ENCODE data around the gene IL1RAPL2.

DNA sequence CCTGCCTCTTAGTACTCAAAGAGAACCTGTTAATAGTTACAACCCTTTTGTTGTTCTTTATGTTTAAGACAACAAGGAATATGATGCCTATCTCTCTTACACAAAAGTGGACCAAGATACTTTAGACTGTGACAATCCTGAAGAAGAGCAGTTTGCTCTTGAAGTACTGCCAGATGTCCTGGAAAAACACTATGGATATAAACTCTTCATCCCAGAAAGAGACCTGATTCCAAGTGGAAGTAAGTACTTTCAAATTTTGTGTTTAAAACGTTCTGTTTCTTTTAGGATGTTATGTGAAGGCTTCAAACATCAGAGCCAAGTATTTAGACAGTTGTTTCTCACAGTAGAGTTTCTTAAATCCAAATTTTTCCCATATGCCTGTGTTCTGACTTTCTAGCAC lies 1189.1 kb downstream of the IL1RAPL2 start:
- TF ChIP-seq, protein P1, sequence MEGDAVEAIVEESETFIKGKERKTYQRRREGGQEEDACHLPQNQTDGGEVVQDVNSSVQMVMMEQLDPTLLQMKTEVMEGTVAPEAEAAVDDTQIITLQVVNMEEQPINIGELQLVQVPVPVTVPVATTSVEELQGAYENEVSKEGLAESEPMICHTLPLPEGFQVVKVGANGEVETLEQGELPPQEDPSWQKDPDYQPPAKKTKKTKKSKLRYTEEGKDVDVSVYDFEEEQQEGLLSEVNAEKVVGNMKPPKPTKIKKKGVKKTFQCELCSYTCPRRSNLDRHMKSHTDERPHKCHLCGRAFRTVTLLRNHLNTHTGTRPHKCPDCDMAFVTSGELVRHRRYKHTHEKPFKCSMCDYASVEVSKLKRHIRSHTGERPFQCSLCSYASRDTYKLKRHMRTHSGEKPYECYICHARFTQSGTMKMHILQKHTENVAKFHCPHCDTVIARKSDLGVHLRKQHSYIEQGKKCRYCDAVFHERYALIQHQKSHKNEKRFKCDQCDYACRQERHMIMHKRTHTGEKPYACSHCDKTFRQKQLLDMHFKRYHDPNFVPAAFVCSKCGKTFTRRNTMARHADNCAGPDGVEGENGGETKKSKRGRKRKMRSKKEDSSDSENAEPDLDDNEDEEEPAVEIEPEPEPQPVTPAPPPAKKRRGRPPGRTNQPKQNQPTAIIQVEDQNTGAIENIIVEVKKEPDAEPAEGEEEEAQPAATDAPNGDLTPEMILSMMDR (IDR thresholded peaks at IDR 0.05) = no peak
- TF ChIP-seq POLR2A (IDR thresholded peaks at IDR 0.05) = no peak

Data from heart left ventricle (tissue), 13 donors.